Coronary artery (tissue), 2 donors: ENCODE data around the gene CEP104.
A peak's percentile ranks its signal among the peaks of the same experiment; 100 is the strongest.

Source experiments
- DNase-seq: peaks from one replicate; pipeline ENCODE4 v3.0.0-alpha.2; 2017; ENCODE audit warnings: low spot score
- H3K27ac ChIP-seq, 2 donors: fragments of 200-600 bp; sonication (generic); one replicate each; pipeline ENCODE4 v1.5.1; 2016 to 2019
- H3K4me3 ChIP-seq: fragments of 200-600 bp; sonication (generic); 2 replicates; pipeline ENCODE4 v1.5.1; 2016; ENCODE audit warnings: mild to moderate bottlenecking, moderate library complexity
- TF ChIP-seq, protein P1 (sequence below): fragments of 200-600 bp; sonication (generic); IDR thresholded peaks from one replicate; pipeline ENCODE4 v1.5.1; 2019; ENCODE audit warnings: antibody characterized with exemption

Gene CEP104

DNA sequence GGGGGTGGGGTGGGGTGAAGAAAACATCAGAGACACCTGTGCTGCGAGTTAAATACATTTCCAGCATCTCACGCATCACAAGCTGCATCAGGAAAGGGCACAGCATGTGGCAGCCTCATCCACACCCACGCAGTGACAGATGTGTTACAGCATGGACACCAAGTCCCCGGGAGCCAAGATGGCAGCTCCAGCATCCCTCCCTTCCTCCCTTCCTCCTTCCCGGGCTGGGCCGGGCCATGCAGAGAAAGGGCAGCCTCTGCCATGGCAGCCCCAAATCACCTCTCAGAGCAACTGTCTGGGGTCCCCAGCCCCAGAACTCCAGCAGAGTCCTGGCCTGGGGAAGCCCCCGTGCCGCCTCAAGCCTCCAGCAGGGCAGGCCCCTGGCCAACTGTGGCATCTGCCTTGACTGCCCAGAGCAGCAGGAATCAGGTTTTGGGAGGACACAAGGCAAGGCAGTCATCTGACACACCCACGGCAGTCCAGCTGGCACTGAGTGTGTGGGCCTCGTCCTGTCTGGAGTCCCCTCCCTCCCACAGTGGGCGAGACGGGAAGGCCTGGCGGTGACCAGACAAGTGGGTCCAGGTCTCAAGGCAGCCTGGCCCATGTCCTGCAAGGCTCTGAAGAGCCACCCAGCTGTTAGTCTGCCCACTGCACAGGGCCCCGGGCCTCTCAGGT is 78.3 kb downstream of the CEP104 start:
- TF ChIP-seq, protein P1, sequence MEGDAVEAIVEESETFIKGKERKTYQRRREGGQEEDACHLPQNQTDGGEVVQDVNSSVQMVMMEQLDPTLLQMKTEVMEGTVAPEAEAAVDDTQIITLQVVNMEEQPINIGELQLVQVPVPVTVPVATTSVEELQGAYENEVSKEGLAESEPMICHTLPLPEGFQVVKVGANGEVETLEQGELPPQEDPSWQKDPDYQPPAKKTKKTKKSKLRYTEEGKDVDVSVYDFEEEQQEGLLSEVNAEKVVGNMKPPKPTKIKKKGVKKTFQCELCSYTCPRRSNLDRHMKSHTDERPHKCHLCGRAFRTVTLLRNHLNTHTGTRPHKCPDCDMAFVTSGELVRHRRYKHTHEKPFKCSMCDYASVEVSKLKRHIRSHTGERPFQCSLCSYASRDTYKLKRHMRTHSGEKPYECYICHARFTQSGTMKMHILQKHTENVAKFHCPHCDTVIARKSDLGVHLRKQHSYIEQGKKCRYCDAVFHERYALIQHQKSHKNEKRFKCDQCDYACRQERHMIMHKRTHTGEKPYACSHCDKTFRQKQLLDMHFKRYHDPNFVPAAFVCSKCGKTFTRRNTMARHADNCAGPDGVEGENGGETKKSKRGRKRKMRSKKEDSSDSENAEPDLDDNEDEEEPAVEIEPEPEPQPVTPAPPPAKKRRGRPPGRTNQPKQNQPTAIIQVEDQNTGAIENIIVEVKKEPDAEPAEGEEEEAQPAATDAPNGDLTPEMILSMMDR, result no peak
- Histone ChIP-seq H3K27ac (no peak overlapping the region), H3K4me3 (no peak overlapping the region)
- DNase-seq, result no peak

DNA sequence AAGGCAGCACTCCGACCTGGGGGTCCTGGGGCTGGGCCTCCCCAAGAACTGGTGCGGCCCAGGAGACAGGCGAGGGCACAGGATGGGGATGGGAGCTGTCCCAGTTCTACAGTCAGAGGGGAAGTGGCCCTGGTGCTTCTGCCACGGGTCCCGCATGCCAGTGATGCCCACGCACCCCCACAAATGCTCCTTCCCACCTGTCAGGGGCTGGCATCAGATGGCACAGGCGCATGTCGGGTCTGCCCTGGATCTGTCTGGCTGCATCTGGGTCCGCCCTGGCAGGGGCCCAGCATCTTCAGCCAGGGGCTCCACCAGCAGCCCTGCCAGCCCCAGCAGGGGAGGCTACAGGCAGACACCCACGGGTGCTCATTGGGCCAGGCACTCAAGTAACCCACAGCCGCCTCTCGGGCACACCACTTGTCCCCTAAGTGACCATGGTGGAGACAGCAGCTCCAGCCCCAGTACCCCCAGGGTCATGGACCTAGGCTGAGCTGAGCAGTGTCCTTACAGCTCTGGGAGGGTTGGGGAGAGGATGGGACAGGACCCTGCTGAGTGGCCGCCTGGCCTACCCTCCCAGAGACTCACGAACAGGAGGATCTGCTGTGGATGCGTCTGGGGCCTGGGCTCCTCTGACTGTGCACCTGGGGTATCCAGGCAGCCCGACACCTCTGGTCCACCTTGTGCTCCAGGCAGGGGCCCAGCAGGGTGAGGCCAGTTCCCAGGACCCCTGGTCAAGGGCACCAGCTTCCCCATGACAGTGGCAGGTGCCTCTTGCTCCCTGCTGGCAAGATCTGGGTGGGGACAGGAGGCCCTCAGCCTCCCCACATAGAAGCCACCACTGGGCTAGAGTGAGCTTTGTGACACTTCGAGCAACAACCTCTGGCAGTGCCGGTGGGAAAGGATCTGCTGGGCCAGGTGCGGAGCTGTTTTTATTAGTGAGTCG is 79.1 kb downstream of the CEP104 start:
- Histone ChIP-seq H3K4me3 (no peak overlapping the region), H3K27ac (no peak overlapping the region)
- TF ChIP-seq, protein P1, result no peak
- DNase-seq, result no peak

DNA sequence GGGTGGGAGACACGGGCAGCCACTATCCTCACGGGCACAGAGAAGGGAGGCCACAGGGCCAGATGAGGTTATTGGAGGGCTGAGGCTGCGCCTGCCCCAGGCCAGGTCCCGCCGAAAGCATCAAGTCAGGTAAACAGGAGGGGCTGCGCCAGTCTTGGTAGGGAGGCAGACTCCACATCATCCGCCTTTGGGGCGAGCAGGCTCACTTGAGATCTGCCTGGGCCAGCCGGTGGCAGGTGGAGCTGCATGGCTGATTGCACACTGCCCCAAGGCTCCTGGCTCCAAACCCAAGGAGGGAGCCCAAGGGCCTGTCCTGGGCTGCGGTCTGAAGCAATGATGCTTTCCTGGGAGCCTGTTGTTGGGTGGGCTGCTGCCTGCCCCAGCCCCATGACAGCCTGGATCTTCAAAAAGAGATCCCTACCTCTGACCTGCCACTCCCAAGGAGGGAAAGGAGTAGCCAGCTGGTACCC is 79.9 kb downstream of the CEP104 start:
- Histone ChIP-seq H3K27ac (no peak overlapping the region), H3K4me3 (no peak overlapping the region)
- DNase-seq, result no peak
- TF ChIP-seq, protein P1, result no peak

DNA sequence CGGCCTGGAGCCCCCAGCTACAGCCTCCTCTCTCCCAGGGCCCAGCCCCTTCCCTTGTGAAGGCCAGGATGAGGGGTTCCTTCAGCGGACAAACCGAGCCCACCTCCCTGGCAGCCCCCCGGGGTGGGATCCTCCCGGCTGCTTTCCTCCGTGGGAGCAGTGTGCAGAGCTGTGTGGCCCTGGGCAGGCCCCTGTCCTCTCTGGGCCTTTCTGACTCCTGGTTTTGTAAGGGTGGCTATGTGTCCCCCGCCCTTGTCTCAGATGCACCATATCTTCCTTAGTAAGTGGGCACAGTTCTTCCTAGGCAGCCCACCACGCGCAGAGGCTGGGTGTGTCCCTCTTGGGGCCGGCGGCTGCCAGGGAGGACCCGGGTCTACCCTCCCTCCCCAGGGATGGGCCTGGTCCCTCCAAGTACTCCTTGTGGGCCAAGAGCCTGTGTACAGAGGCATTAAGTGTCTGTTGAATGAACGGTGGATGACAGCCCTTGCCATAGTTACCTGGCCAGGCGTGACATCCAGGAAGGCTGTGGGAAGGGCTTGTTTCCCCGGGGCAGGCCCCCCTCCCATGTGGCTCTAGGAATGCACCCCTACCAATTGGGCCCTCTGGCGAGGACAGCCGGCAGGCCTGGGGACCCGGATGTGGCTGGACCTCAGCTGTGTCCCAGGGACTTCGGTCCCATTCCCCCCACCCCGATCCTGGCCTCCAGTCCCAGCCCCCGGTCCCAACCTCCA is 80.6 kb downstream of the CEP104 start:
- Histone ChIP-seq H3K4me3 (no peak overlapping the region), H3K27ac (no peak overlapping the region)
- DNase-seq, result no peak
- TF ChIP-seq, protein P1, result no peak

DNA sequence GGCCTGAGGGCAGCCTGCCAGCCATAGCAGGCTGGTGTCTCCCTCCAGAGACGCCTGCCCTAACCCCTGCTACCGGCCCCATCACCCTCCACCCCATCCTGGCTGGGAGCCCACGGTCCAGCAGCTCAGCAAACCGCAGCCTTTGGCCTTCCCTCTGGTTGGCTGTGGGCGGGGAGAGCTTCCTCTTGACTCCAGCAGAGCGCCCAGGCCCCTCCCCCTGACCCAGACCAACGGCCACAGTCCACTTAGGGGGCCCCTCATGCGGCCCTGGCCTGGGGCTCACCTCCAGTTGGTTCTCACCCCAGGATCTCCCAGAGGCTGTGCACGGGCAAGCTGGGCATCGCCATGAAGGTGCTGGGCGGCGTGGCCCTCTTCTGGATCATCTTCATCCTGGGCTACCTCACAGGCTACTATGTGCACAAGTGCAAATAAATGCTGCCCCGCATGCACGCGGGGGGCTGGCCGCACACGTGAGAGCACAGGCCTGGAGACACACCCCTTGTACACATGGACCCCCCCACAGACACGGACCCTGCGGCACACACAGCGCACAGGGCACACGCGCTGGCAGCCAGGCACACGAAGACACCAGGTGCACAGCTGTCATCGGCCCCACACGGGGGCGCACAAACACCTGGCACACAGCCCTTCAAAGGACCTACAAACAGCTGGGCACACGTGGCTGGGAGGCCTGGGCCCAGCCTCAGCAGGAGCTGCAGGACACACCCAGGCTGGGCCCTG is 81.4 kb downstream of the CEP104 start:
- TF ChIP-seq, protein P1, result no peak
- no peak for DNase-seq
- Histone ChIP-seq H3K4me3 (no peak overlapping the region), H3K27ac (no peak overlapping the region)

DNA sequence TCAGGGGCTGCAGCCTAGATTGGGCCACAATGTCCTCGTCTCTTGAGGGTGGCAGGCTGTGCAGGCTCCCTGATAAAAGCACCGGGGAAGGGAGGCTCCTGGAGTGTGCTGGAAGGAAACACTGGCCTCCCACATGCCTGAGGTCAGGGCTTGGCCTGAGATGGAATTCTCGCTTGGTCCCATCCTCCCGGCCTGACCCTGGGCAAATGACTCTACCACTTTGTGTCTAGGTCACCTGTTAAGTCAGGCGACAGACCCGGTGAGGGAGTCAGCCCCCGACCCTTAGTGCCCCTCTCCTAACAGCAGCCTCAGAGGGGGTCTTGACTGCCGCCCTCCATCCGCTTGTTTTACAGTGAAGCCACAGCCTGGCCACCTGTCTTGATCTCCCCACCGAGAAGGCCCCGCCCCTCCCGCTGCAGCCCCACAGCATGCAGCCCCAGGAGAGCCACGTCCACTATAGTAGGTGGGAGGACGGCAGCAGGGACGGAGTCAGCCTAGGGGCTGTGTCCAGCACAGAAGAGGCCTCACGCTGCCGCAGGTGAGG is 82.0 kb downstream of the CEP104 start:
- H3K27ac ChIP-seq, result peak overlapping the region in 1 of 2 donors; percentile 3
- no peak for DNase-seq
- TF ChIP-seq, protein P1, result no peak
- H3K4me3 ChIP-seq, result no peak overlapping the region
